ENCODE measurements around the gene GET3.

- TF ChIP-seq, protein P1, sequence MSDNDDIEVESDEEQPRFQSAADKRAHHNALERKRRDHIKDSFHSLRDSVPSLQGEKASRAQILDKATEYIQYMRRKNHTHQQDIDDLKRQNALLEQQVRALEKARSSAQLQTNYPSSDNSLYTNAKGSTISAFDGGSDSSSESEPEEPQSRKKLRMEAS (IDR thresholded peaks at IDR 0.05; ENCODE audit: low read depth): no peak
- no peak for TF ChIP-seq CTCF (IDR thresholded peaks at IDR 0.05)
- TF ChIP-seq YY1 (IDR thresholded peaks at IDR 0.05; ENCODE audit: low read depth): no peak
- TF ChIP-seq EP300 (IDR thresholded peaks at IDR 0.05; ENCODE audit: borderline replicate concordance in 1 of 2, low read depth in 1 of 2, low read length in 1 of 2): no peak
- no peak for TF ChIP-seq RFX5 (IDR thresholded peaks at IDR 0.05; ENCODE audit: low read length)
- TF ChIP-seq POLR2AphosphoS5 (IDR thresholded peaks at IDR 0.05; ENCODE audit: low read depth, low read length): no peak
- TF ChIP-seq RXRA (IDR thresholded peaks at IDR 0.05; ENCODE audit: borderline replicate concordance, low read depth): no peak
- no peak for TF ChIP-seq TAF1 (IDR thresholded peaks at IDR 0.05; ENCODE audit: borderline replicate concordance, low read depth, low read length)
- no peak for TF ChIP-seq EZH2phosphoT487 (IDR thresholded peaks at IDR 0.05; ENCODE audit: borderline replicate concordance, low read depth)
- TF ChIP-seq JUND (IDR thresholded peaks at IDR 0.05): no peak
- no peak for TF ChIP-seq GATA2 (CRISPR knock-in tag; IDR thresholded peaks at IDR 0.05)
- no peak for TF ChIP-seq TCF12 (IDR thresholded peaks at IDR 0.05)
- no peak for TF ChIP-seq FOXM1 (IDR thresholded peaks at IDR 0.05; ENCODE audit: low read depth)
- TF ChIP-seq, protein P2, sequence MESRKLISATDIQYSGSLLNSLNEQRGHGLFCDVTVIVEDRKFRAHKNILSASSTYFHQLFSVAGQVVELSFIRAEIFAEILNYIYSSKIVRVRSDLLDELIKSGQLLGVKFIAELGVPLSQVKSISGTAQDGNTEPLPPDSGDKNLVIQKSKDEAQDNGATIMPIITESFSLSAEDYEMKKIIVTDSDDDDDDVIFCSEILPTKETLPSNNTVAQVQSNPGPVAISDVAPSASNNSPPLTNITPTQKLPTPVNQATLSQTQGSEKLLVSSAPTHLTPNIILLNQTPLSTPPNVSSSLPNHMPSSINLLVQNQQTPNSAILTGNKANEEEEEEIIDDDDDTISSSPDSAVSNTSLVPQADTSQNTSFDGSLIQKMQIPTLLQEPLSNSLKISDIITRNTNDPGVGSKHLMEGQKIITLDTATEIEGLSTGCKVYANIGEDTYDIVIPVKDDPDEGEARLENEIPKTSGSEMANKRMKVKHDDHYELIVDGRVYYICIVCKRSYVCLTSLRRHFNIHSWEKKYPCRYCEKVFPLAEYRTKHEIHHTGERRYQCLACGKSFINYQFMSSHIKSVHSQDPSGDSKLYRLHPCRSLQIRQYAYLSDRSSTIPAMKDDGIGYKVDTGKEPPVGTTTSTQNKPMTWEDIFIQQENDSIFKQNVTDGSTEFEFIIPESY (IDR thresholded peaks at IDR 0.05; ENCODE audit: borderline replicate concordance, low read depth): no peak
Observed at GRCh38 chr19:12730064-12730463, 7.2 kb upstream of the GET3 start.
